Large intestine (tissue), 12 donors: Measurements from ENCODE around the gene AJAP1. TPM values are rescaled to one million over a fixed set of nuclear protein-coding genes. Genes with fewer than 3 reads are reported as not detected.

Experiments
- DNase-seq, 2 donors: peaks; one replicate each; pipeline versions ENCODE4 v3.0.0 to v3.0.0-alpha.2; 2013
- H3K27ac ChIP-seq: one replicate; pipeline ENCODE4 v1.5.1; 2013; ENCODE audit warnings: low read length
- H3K27me3 ChIP-seq: 2 replicates; pipeline ENCODE4 v1.6.1; 2013; ENCODE audit warnings: low read length; ENCODE audit not compliant: control insufficient read depth, insufficient read depth
- H3K36me3 ChIP-seq: 2 replicates; pipeline ENCODE4 v1.6.1; 2013; ENCODE audit warnings: low read length; ENCODE audit not compliant: control insufficient read depth, insufficient read depth
- H3K4me1 ChIP-seq: one replicate; pipeline ENCODE4 v1.6.1; 2013; ENCODE audit warnings: low read length; ENCODE audit not compliant: control insufficient read depth, insufficient read depth
- H3K4me3 ChIP-seq: one replicate; pipeline ENCODE4 v1.5.1; 2013; ENCODE audit warnings: low read length
- H3K9me3 ChIP-seq: one replicate; pipeline ENCODE4 v1.6.1; 2013; ENCODE audit warnings: mild to moderate bottlenecking, low read depth, low read length, moderate library complexity; ENCODE audit not compliant: control insufficient read depth
- WGBS: methylation state at CpG from one replicate; pipeline ENCODE4 v1.1.5; 2013; ENCODE audit warnings: low lambda C conversion rate; ENCODE audit not compliant: insufficient coverage; 5-methylcytosine and 5-hydroxymethylcytosine counted together
- long read RNA-seq, 11 donors: transcript quantifications; one replicate each; lab custom pipeline, GENCODE V29; 2026
- polyA plus RNA-seq: library from polyadenylated mRNA; unstranded; fragments of 120-200 nt; gene quantifications from one replicate; pipeline ENCODE4 v1.2.1, GENCODE V29; 2013

AJAP1 gene
- polyA plus RNA-seq: 0.57 TPM
- long read RNA-seq, donor 1: 0 reads
- long read RNA-seq, donor 2: 0 reads
- long read RNA-seq, donor 3: 0 reads
- long read RNA-seq, donor 4: 0 reads
- long read RNA-seq, donor 5: 0 reads
- long read RNA-seq, donor 6: 0 reads
- long read RNA-seq, donor 7: 0 reads
- long read RNA-seq, donor 8: 0 reads
- long read RNA-seq, donor 9: 0 reads
- long read RNA-seq, donor 10: 0 reads
- long read RNA-seq, donor 11: 0 reads

DNA sequence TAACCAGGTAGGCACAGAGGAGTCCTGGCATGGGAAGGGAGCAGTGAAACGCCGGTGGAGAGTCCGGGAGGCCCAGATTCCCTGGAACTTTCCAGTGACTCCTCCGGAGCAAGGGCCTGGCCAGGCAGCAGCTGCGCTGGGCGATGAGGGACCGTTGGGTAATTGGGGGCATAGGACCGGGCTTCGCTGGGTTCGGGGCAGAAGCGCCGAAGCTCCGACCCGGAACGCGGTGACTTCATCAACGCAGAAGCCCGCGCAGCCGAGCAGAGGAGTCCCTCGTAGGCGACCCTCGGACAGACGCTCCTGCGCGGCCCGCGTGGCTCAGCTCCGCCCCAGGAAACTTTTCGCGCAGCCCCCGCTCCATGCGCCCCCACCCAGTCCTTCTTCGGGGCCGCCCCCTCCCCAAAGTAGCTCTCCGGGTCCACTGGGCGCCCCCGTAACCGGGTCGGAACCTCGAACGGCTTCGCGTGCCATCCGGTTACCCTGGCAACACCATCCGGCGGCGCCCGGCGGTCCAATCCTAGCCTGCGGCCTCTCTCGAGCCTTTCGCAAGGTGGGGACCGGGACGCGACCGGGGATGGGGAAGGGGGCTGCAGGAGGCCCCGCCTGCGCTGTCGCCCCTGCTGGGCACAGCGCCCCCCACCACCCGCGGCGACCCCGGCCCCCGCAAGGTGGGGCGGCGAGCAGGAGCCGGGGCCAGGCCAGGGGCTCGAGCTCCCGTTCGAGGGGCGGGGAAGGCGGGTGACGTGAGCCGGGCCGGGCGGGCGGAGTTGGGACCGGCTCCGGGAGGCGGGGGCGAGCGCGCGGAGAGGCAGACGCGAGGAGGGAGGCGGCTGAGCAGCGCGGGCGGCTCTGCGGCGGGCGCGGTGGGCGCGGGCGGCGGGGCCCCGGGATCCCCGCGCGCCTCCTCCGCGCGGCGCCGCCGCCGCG lies at the start of gene AJAP1:
Gene AJAP1, plus strand, starts transcription at position 814 of the 930 bp plus-strand sequence. CDS start 817 bp downstream, outside the sequence.
- no peak within 1 kb of the TSS for H3K4me3 ChIP-seq
- H3K9me3 ChIP-seq: peaks cover 3% of the 10 kb centered on the region
- WGBS: no CpG with 5 or more reads among the region's 112 CpGs
- no peak within 1 kb of the TSS for H3K27ac ChIP-seq
- H3K36me3 ChIP-seq: no peaks in the 10 kb centered on the region
- H3K4me1 ChIP-seq: no peaks in the 10 kb centered on the region
- H3K27me3 ChIP-seq: peaks cover 70% of the 10 kb centered on the region
- no peak for DNase-seq

DNA sequence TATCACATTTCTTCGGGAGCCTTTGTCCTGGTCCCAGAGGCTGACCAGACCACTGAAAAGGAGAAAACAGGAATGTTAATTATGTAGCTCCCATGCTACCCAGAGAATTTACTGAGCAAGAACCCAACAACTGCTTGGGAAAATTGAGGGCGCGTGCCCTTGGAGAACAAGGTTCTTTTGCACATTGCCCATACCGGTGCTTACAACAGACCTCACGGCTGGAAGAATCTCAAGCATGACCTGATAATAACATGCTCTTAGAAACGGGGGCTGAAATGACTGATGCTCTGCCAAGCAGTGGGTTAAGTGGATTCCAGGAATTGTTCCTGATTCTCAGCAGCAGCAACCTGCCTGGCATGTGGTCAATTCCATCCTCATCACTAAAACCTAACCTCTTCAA lies 49.3 kb upstream of the AJAP1 start:
- Histone ChIP-seq H3K4me3 (no peak overlapping the region), H3K27ac (no peak overlapping the region), H3K4me1 (no peaks in the 10 kb centered on the region), H3K9me3 (no peaks in the 10 kb centered on the region), H3K36me3 (no peaks in the 10 kb centered on the region), H3K27me3 (peaks cover 9% of the 10 kb centered on the region)
- no peak for DNase-seq
- 0% methylated on average over 1 of the region's 6 CpGs for WGBS

DNA sequence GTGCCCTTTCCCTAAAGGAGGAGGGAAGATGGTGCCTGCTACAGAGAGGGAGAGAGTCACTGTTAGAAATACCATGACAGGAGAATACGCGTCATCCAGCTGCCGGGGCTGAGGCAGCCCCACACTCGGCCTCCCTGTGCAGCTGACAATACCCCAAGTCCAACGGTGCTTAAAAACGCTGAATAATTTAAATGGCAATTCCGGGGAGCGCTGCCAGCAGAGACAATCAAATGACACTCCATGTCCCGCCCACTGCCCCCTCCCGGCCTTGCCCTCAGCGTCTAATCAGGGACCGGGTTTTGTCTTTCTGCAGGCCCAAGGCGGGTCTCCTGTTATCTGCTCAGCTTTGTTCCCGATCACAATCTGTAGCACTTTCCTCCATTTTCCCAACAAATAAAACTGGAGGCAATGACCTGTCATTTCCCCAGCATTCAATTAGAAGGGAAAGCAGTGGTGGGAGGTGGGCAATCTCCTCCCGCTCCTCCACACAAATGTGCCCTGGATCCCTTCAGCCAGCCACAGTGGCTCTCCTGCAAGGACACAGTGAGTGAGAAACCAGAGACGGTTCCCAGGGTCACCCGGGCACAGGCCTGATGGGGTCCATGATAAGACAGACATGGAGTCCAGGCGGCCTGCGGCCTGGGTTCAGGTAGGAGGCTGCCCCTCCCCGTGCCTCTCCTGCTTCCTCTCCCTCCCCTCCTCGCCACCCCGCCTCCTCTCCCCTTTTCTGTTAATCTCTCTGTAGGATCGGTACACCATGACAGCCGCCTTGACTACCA lies 42.7 kb upstream of the AJAP1 start:
- Histone ChIP-seq H3K4me3 (no peak overlapping the region), H3K27me3 (no peaks in the 10 kb centered on the region), H3K9me3 (no peaks in the 10 kb centered on the region), H3K4me1 (no peaks in the 10 kb centered on the region), H3K27ac (no peak overlapping the region), H3K36me3 (no peaks in the 10 kb centered on the region)
- DNase-seq: no peak
- WGBS: 60% methylated on average over 1 of the region's 24 CpGs

DNA sequence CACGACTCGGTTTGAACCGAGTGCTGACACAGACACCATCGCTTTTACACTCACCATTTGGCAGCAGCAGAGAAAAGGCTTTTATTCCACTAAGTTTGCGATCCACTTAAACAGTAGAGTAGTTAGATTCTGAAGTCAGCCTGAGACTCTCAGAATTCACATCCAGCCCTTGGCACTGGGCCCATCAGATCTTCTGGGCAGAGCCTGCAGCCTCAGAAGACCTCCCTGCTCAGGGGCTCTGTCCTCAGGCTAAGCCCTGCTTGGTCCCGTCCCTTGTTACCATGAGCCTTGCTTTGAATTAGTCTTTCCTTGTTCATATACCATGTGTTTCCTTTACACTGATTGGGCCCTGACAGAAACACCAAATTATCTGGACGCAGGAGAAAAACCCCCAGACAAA lies 41.4 kb upstream of the AJAP1 start:
- no peaks in the 10 kb centered on the region for H3K4me1 ChIP-seq
- H3K4me3 ChIP-seq: no peak overlapping the region
- no peak overlapping the region for H3K27ac ChIP-seq
- no peaks in the 10 kb centered on the region for H3K27me3 ChIP-seq
- no peak for DNase-seq
- WGBS: no CpG with 5 or more reads among the region's 7 CpGs
- H3K36me3 ChIP-seq: no peaks in the 10 kb centered on the region
- H3K9me3 ChIP-seq: no peaks in the 10 kb centered on the region

GRCh38 chr1:4613606-4614370 lies 40.6 kb upstream of the AJAP1 start:
- Histone ChIP-seq H3K4me1 (no peaks in the 10 kb centered on the region), H3K27ac (no peak overlapping the region)
- WGBS: no CpG with 5 or more reads among the region's 26 CpGs

GRCh38 chr1:4614371-4615137 lies 39.9 kb upstream of the AJAP1 start:
- DNase-seq: no peak
- Histone ChIP-seq H3K9me3 (no peaks in the 10 kb centered on the region), H3K27ac (no peak overlapping the region), H3K4me3 (no peak overlapping the region), H3K36me3 (no peaks in the 10 kb centered on the region), H3K4me1 (no peaks in the 10 kb centered on the region), H3K27me3 (no peaks in the 10 kb centered on the region)
- 72% methylated on average over 3 of the region's 15 CpGs for WGBS

More at GRCh38 chr1:4613606-4614370, 40.6 kb upstream of the AJAP1 start:
- H3K9me3 ChIP-seq: no peaks in the 10 kb centered on the region
- no peak overlapping the region for H3K4me3 ChIP-seq
- H3K27me3 ChIP-seq: no peaks in the 10 kb centered on the region
- H3K36me3 ChIP-seq: no peaks in the 10 kb centered on the region
- DNase-seq: no peak

GRCh38 chr1:4615138-4615470 lies 39.3 kb upstream of the AJAP1 start:
- H3K27ac ChIP-seq: no peak overlapping the region
- H3K4me3 ChIP-seq: no peak overlapping the region
- no peak for DNase-seq
- H3K27me3 ChIP-seq: no peaks in the 10 kb centered on the region
- H3K4me1 ChIP-seq: no peaks in the 10 kb centered on the region
- 90% methylated on average over 2 of the region's 15 CpGs for WGBS
- no peaks in the 10 kb centered on the region for H3K9me3 ChIP-seq
- H3K36me3 ChIP-seq: no peaks in the 10 kb centered on the region

DNA sequence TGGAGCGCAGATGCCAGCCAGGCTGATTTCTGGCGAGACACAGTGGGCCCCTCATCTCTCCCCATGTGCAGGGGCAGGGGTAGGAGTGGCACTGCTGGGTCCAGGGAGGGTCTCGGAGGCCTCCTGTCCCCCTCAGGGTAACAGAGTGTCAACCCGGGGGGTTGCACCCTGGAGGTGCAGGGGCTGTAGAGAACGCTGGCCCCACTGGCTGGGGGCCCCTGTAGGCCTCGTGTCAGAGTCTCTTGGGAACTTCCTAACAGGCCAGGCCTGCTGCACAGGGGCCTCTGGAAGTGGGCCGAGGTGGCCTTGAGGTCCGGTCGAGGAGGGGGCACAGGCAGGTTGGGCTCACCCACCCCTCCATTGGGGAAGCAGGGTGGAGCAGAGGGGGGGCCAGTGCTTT lies 38.9 kb upstream of the AJAP1 start:
- H3K36me3 ChIP-seq: no peaks in the 10 kb centered on the region
- DNase-seq: no peak
- no CpG with 5 or more reads among the region's 9 CpGs for WGBS
- no peaks in the 10 kb centered on the region for H3K4me1 ChIP-seq
- H3K27ac ChIP-seq: no peak overlapping the region
- no peak overlapping the region for H3K4me3 ChIP-seq
- no peaks in the 10 kb centered on the region for H3K27me3 ChIP-seq
- H3K9me3 ChIP-seq: no peaks in the 10 kb centered on the region

DNA sequence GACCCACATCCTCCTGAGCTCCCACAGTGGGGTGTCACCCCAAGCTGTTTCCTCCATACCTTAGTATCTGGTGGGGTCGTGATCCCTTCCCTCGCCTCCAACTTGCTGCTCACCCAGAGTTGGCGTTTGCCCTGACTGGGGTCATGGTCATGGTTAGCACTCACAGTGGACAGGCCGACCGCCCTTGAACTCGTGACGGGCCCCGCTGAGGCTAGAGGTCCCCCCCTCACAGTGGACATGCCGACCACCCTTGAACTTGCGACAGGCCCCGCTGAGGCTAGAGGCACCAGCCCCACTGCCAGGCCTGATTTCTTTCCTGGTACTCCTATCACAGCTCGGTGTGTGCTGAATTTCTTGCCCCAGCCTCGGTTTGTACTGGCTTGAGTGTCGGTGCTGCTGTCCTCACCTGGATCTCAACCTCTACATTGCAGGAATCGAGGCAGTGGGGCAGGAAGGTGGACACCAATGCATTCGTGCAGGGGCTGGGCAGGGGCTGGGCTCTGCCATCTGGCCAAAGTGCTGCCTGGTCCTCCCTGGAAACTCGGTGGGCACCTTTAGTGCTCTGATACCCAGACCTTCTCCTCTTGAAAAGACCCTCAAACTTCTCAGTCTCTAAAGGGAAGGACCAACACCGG lies 37.5 kb upstream of the AJAP1 start:
- no CpG with 5 or more reads among the region's 18 CpGs for WGBS
- no peak overlapping the region for H3K27ac ChIP-seq
- no peak overlapping the region for H3K4me3 ChIP-seq
- H3K9me3 ChIP-seq: no peaks in the 10 kb centered on the region
- no peak for DNase-seq
- H3K4me1 ChIP-seq: no peaks in the 10 kb centered on the region
- H3K36me3 ChIP-seq: no peaks in the 10 kb centered on the region
- no peaks in the 10 kb centered on the region for H3K27me3 ChIP-seq
